ENCODE data around the gene NRXN3. TPM values are rescaled to one million over a fixed set of nuclear protein-coding genes. Genes with fewer than 3 reads are reported as not detected.

NRXN3 gene
- total and polyA plus RNA-seq, 4 donors = 1.4 to 8.3 (median 4.4) TPM

DNA sequence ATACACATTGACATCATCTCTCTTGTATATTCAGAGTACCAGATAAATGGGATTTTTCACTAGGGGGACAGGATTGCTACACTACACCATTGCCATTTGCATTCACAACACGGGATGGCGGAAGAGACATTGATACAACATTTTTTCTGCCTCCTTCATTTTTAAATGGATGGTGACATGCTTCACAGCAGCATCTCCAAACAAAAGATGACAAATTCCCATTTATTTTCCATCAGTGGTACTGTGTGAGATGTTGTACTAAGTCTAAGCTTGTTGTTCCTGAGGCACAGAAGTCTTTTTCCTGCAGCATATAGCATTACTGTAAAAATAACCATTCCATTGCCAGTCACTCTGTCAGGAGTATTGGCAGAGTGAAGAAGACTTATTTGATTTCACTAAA is 912.7 kb downstream of the NRXN3 start:
- WGBS, 2 donors = 84 to 86% methylated on average over 2 of the region's 2 CpGs
- Histone ChIP-seq H3K27me3 (ENCODE audit: control insufficient read depth in 3 of 3, insufficient read depth in 3 of 3, low read length in 2 of 3) (no peaks in the 10 kb centered on the region), H3K4me1 (ENCODE audit: control insufficient read depth in 5 of 5, insufficient read depth in 5 of 5, low read length in 5 of 5) (no peaks in the 10 kb centered on the region), H3K27ac (ENCODE audit: low read depth in 1 of 2, low read length in 1 of 2) (no peak overlapping the region), H3K4me3 (no peak overlapping the region), H3K9ac (ENCODE audit: insufficient read depth in 1 of 2, low read length in 2 of 2) (no peak overlapping the region), H3K36me3 (ENCODE audit: control insufficient read depth in 4 of 4, insufficient read depth in 4 of 4, low read length in 4 of 4) (no peaks in the 10 kb centered on the region), H3K9me3 (ENCODE audit: control insufficient read depth in 4 of 4, insufficient read depth in 3 of 4, low read length in 3 of 4) (no peaks in the 10 kb centered on the region)
- ATAC-seq (ENCODE audit: insufficient read depth, low FRiP score) = no peak
- DNase-seq = no peak
- TF ChIP-seq, protein P1, sequence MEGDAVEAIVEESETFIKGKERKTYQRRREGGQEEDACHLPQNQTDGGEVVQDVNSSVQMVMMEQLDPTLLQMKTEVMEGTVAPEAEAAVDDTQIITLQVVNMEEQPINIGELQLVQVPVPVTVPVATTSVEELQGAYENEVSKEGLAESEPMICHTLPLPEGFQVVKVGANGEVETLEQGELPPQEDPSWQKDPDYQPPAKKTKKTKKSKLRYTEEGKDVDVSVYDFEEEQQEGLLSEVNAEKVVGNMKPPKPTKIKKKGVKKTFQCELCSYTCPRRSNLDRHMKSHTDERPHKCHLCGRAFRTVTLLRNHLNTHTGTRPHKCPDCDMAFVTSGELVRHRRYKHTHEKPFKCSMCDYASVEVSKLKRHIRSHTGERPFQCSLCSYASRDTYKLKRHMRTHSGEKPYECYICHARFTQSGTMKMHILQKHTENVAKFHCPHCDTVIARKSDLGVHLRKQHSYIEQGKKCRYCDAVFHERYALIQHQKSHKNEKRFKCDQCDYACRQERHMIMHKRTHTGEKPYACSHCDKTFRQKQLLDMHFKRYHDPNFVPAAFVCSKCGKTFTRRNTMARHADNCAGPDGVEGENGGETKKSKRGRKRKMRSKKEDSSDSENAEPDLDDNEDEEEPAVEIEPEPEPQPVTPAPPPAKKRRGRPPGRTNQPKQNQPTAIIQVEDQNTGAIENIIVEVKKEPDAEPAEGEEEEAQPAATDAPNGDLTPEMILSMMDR (IDR thresholded peaks at IDR 0.05; ENCODE audit: control extremely low read depth, extremely low read depth) = no peak

DNA sequence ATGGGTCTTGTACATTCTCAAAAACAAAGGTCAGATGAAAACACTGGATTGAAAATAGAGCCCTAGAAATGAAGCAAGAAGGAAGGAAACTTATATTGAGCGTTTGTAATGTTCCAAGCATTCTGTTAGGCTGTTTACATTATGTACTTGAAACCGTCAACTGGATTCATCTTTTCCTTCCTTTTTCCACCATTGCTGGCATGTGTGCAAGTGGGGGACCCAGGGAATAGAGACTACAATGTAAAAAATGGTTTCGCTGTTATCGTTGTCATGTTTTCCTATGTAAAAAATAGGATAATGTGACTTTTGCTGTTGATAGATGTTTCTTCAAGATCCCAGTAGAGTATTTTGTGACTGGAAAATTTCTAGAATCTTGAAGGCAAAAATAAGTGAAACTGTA is 913.2 kb downstream of the NRXN3 start:
- no peak overlapping the region for H3K9ac ChIP-seq (ENCODE audit: insufficient read depth in 1 of 2, low read length in 2 of 2)
- no peaks in the 10 kb centered on the region for H3K27me3 ChIP-seq (ENCODE audit: control insufficient read depth in 3 of 3, insufficient read depth in 3 of 3, low read length in 2 of 3)
- DNase-seq = no peak
- WGBS, 2 donors = 48 to 52% methylated on average over 4 of the region's 4 CpGs
- H3K4me3 ChIP-seq = no peak overlapping the region
- H3K4me1 ChIP-seq (ENCODE audit: control insufficient read depth in 5 of 5, insufficient read depth in 5 of 5, low read length in 5 of 5) = no peaks in the 10 kb centered on the region
- H3K9me3 ChIP-seq (ENCODE audit: control insufficient read depth in 4 of 4, insufficient read depth in 3 of 4, low read length in 3 of 4) = no peaks in the 10 kb centered on the region
- H3K27ac ChIP-seq (ENCODE audit: low read depth in 1 of 2, low read length in 1 of 2) = no peak overlapping the region
- no peak for ATAC-seq (ENCODE audit: insufficient read depth, low FRiP score)
- H3K36me3 ChIP-seq (ENCODE audit: control insufficient read depth in 4 of 4, insufficient read depth in 4 of 4, low read length in 4 of 4) = no peaks in the 10 kb centered on the region
- TF ChIP-seq, protein P1 (IDR thresholded peaks at IDR 0.05; ENCODE audit: control extremely low read depth, extremely low read depth) = no peak

DNA sequence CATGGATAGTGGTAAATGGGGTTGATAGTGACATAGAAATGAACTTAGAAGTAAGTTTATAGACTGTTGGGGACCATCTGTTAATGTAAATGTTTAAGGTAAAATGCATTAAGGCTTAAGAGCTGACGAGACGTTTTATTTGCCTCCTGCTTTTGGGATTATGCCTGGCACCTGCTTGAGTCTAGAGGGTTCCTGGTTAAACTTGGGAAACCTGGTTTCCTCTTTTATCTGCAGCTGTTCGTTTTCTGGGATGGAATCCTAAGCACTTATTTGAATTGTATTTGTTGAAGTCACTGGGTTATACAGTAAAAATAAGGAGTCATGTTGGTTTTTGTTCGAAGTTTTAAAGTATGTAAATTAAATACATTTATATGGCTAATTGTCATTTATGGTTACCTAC is 914.7 kb downstream of the NRXN3 start:
- no peak overlapping the region for H3K9ac ChIP-seq (ENCODE audit: insufficient read depth in 1 of 2, low read length in 2 of 2)
- no peaks in the 10 kb centered on the region for H3K4me1 ChIP-seq (ENCODE audit: control insufficient read depth in 5 of 5, insufficient read depth in 5 of 5, low read length in 5 of 5)
- no peaks in the 10 kb centered on the region for H3K36me3 ChIP-seq (ENCODE audit: control insufficient read depth in 4 of 4, insufficient read depth in 4 of 4, low read length in 4 of 4)
- H3K9me3 ChIP-seq (ENCODE audit: control insufficient read depth in 4 of 4, insufficient read depth in 3 of 4, low read length in 3 of 4) = no peaks in the 10 kb centered on the region
- TF ChIP-seq, protein P1 (IDR thresholded peaks at IDR 0.05; ENCODE audit: control extremely low read depth, extremely low read depth) = no peak
- H3K27ac ChIP-seq (ENCODE audit: low read depth in 1 of 2, low read length in 1 of 2) = no peak overlapping the region
- ATAC-seq (ENCODE audit: insufficient read depth, low FRiP score) = no peak
- no peak overlapping the region for H3K4me3 ChIP-seq
- no peak for DNase-seq
- WGBS, 2 donors = 61 to 64% methylated on average over 4 of the region's 4 CpGs
- no peaks in the 10 kb centered on the region for H3K27me3 ChIP-seq (ENCODE audit: control insufficient read depth in 3 of 3, insufficient read depth in 3 of 3, low read length in 2 of 3)

DNA sequence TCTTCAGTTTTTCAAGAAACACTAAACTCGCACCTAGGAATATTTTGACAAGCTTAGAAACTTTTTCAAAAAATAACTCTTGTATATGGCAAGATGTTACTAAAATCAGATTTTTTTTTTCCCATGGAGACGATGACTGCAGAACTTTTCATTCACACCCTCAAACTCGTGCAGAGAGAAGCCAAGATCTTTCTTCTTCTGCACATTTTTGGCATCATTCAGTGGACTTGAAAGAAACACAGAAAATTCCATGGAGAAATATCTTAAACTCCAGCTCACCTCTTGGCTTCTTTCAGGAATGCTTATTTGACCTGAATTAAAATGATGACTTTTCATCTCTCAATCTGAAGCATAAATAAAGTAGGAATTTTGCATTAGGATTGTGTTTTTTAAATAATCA is 919.4 kb downstream of the NRXN3 start:
- Histone ChIP-seq H3K27me3 (ENCODE audit: control insufficient read depth in 3 of 3, insufficient read depth in 3 of 3, low read length in 2 of 3) (no peaks in the 10 kb centered on the region), H3K4me1 (ENCODE audit: control insufficient read depth in 5 of 5, insufficient read depth in 5 of 5, low read length in 5 of 5) (no peaks in the 10 kb centered on the region), H3K9me3 (ENCODE audit: control insufficient read depth in 4 of 4, insufficient read depth in 3 of 4, low read length in 3 of 4) (no peaks in the 10 kb centered on the region), H3K9ac (ENCODE audit: insufficient read depth in 1 of 2, low read length in 2 of 2) (no peak overlapping the region), H3K27ac (ENCODE audit: low read depth in 1 of 2, low read length in 1 of 2) (no peak overlapping the region), H3K4me3 (no peak overlapping the region), H3K36me3 (ENCODE audit: control insufficient read depth in 4 of 4, insufficient read depth in 4 of 4, low read length in 4 of 4) (no peaks in the 10 kb centered on the region)
- 70 to 72% methylated on average over 3 of the region's 3 CpGs for WGBS, 2 donors
- TF ChIP-seq, protein P1 (IDR thresholded peaks at IDR 0.05; ENCODE audit: control extremely low read depth, extremely low read depth) = no peak
- ATAC-seq (ENCODE audit: insufficient read depth, low FRiP score) (no peak), DNase-seq (no peak)

Measured in lung (tissue), 12 donors.